Measurements from ENCODE around the gene RIC3.

The RIC3 gene

GRCh38 chr11:8087185-8087584 lies 81.6 kb downstream of the RIC3 start:
- DNase-seq = no peak
- Histone ChIP-seq H4K8ac (ENCODE audit: low read length) (no peak overlapping the region), H3K9ac (ENCODE audit: low read length) (no peak overlapping the region), H2AK5ac (ENCODE audit: low read length, severe bottlenecking) (no peak overlapping the region), H2BK12ac (ENCODE audit: low read length in 2 of 2) (no peak overlapping the region), H2BK120ac (ENCODE audit: low read depth, low read length) (no peak overlapping the region), H3K14ac (ENCODE audit: low read length in 2 of 2) (no peak overlapping the region), H3K27ac (ENCODE audit: low read length, poor library complexity, severe bottlenecking) (no peak overlapping the region), H3K27me3 (ENCODE audit: control insufficient read depth in 1 of 2, insufficient read depth in 1 of 2, low read length in 2 of 2) (peaks cover 0 to 50% of the 10 kb centered on the region in 2 experiments), H3K4me2 (ENCODE audit: low read length, poor library complexity, severe bottlenecking) (no peak overlapping the region), H3K79me1 (replicated peaks; ENCODE audit: low read length, poor library complexity, severe bottlenecking) (no peaks in the 10 kb centered on the region), H3K4me1 (ENCODE audit: control insufficient read depth, insufficient read depth, low read depth, low read length) (peaks cover 1% of the 10 kb centered on the region), H2AFZ (ENCODE audit: low read depth, low read length) (no peak overlapping the region), H3K4ac (ENCODE audit: low read depth in 1 of 2, low read length in 2 of 2) (no peak overlapping the region), H3K36me3 (ENCODE audit: control insufficient read depth in 1 of 2, insufficient read depth in 2 of 2, low read depth in 1 of 2, low read length in 2 of 2) (peaks cover 0 to 5% of the 10 kb centered on the region in 2 experiments), H2BK5ac (ENCODE audit: low read depth, low read length, poor library complexity, severe bottlenecking) (no peak overlapping the region), H3K18ac (ENCODE audit: low read depth in 1 of 2, low read length in 2 of 2) (no peak overlapping the region), H2BK15ac (ENCODE audit: low read depth, poor library complexity, severe bottlenecking) (no peak overlapping the region), H4K91ac (ENCODE audit: low read length) (no peak overlapping the region), H3K23ac (ENCODE audit: low read length in 2 of 2) (no peak overlapping the region), H3K4me3 (ENCODE audit: insufficient read depth in 1 of 2, low read depth in 1 of 2, low read length in 2 of 2) (no peak overlapping the region), H3K9me3 (ENCODE audit: control insufficient read depth, low read length) (no peaks in the 10 kb centered on the region)
- 95% methylated on average over 4 of the region's 4 CpGs for WGBS

- no peak overlapping the region for H3K4me3 ChIP-seq (ENCODE audit: insufficient read depth in 1 of 2, low read depth in 1 of 2, low read length in 2 of 2)
- no peak overlapping the region for H2BK120ac ChIP-seq (ENCODE audit: low read depth, low read length)
- no peak overlapping the region for H3K27ac ChIP-seq (ENCODE audit: low read length, poor library complexity, severe bottlenecking)
- H3K36me3 ChIP-seq (ENCODE audit: control insufficient read depth in 1 of 2, insufficient read depth in 2 of 2, low read depth in 1 of 2, low read length in 2 of 2) = peaks cover 0 to 5% of the 10 kb centered on the region in 2 experiments
- no peak overlapping the region for H2BK15ac ChIP-seq (ENCODE audit: low read depth, poor library complexity, severe bottlenecking)
- H2AFZ ChIP-seq (ENCODE audit: low read depth, low read length) = no peak overlapping the region
- no peaks in the 10 kb centered on the region for H3K9me3 ChIP-seq (ENCODE audit: control insufficient read depth, low read length)
- H3K9ac ChIP-seq (ENCODE audit: low read length) = no peak overlapping the region
- H2BK12ac ChIP-seq (ENCODE audit: low read length in 2 of 2) = no peak overlapping the region
- peaks cover 0 to 56% of the 10 kb centered on the region in 2 experiments for H3K27me3 ChIP-seq (ENCODE audit: control insufficient read depth in 1 of 2, insufficient read depth in 1 of 2, low read length in 2 of 2)
- H3K4me1 ChIP-seq (ENCODE audit: control insufficient read depth, insufficient read depth, low read depth, low read length) = peaks cover 3% of the 10 kb centered on the region
- H4K8ac ChIP-seq (ENCODE audit: low read length) = no peak overlapping the region
- H3K79me1 ChIP-seq (replicated peaks; ENCODE audit: low read length, poor library complexity, severe bottlenecking) = no peaks in the 10 kb centered on the region
- no peak overlapping the region for H3K14ac ChIP-seq (ENCODE audit: low read length in 2 of 2)
- no peak overlapping the region for H3K23ac ChIP-seq (ENCODE audit: low read length in 2 of 2)
- H3K18ac ChIP-seq (ENCODE audit: low read depth in 1 of 2, low read length in 2 of 2) = no peak overlapping the region
- DNase-seq = no peak
- H3K4me2 ChIP-seq (ENCODE audit: low read length, poor library complexity, severe bottlenecking) = no peak overlapping the region
- no peak overlapping the region for H4K91ac ChIP-seq (ENCODE audit: low read length)
- no peak overlapping the region for H2AK5ac ChIP-seq (ENCODE audit: low read length, severe bottlenecking)
- 92% methylated on average over 6 of the region's 7 CpGs for WGBS
- H2BK5ac ChIP-seq (ENCODE audit: low read depth, low read length, poor library complexity, severe bottlenecking) = no peak overlapping the region
- H3K4ac ChIP-seq (ENCODE audit: low read depth in 1 of 2, low read length in 2 of 2) = no peak overlapping the region
Measured at GRCh38 chr11:8086571-8086970, 82.3 kb downstream of the RIC3 start.

- WGBS = 91% methylated on average over 8 of the region's 8 CpGs
Measured at GRCh38 chr11:8086001-8086479, 82.8 kb downstream of the RIC3 start.

GRCh38 chr11:8085011-8085645 lies 83.7 kb downstream of the RIC3 start:
- H2BK15ac ChIP-seq (ENCODE audit: low read depth, poor library complexity, severe bottlenecking) = no peak overlapping the region
- no peak overlapping the region for H4K8ac ChIP-seq (ENCODE audit: low read length)
- no peaks in the 10 kb centered on the region for H3K9me3 ChIP-seq (ENCODE audit: control insufficient read depth, low read length)
- H3K27ac ChIP-seq (ENCODE audit: low read length, poor library complexity, severe bottlenecking) = no peak overlapping the region
- no peaks in the 10 kb centered on the region for H3K36me3 ChIP-seq (ENCODE audit: control insufficient read depth in 1 of 2, insufficient read depth in 2 of 2, low read depth in 1 of 2, low read length in 2 of 2)
- no peak for DNase-seq
- H2BK120ac ChIP-seq (ENCODE audit: low read depth, low read length) = no peak overlapping the region
- no peak overlapping the region for H3K23ac ChIP-seq (ENCODE audit: low read length in 2 of 2)
- H3K18ac ChIP-seq (ENCODE audit: low read depth in 1 of 2, low read length in 2 of 2) = no peak overlapping the region
- peaks cover 12% of the 10 kb centered on the region for H3K4me1 ChIP-seq (ENCODE audit: control insufficient read depth, insufficient read depth, low read depth, low read length)
- peaks cover 0 to 63% of the 10 kb centered on the region in 2 experiments for H3K27me3 ChIP-seq (ENCODE audit: control insufficient read depth in 1 of 2, insufficient read depth in 1 of 2, low read length in 2 of 2)
- no peak overlapping the region for H2AK5ac ChIP-seq (ENCODE audit: low read length, severe bottlenecking)
- no peak overlapping the region for H2BK5ac ChIP-seq (ENCODE audit: low read depth, low read length, poor library complexity, severe bottlenecking)
- H4K91ac ChIP-seq (ENCODE audit: low read length) = no peak overlapping the region
- H2AFZ ChIP-seq (ENCODE audit: low read depth, low read length) = no peak overlapping the region
- no peaks in the 10 kb centered on the region for H3K79me1 ChIP-seq (replicated peaks; ENCODE audit: low read length, poor library complexity, severe bottlenecking)
- H2BK12ac ChIP-seq (ENCODE audit: low read length in 2 of 2) = no peak overlapping the region
- no peak overlapping the region for H3K14ac ChIP-seq (ENCODE audit: low read length in 2 of 2)
- WGBS = 83% methylated on average over 11 of the region's 11 CpGs
- H3K4ac ChIP-seq (ENCODE audit: low read depth in 1 of 2, low read length in 2 of 2) = no peak overlapping the region
- no peak overlapping the region for H3K9ac ChIP-seq (ENCODE audit: low read length)
- H3K4me2 ChIP-seq (ENCODE audit: low read length, poor library complexity, severe bottlenecking) = no peak overlapping the region
- no peak overlapping the region for H3K4me3 ChIP-seq (ENCODE audit: insufficient read depth in 1 of 2, low read depth in 1 of 2, low read length in 2 of 2)

More at GRCh38 chr11:8086001-8086479, 82.8 kb downstream of the RIC3 start:
- H4K91ac ChIP-seq (ENCODE audit: low read length) = no peak overlapping the region
- H2AK5ac ChIP-seq (ENCODE audit: low read length, severe bottlenecking) = no peak overlapping the region
- H2BK15ac ChIP-seq (ENCODE audit: low read depth, poor library complexity, severe bottlenecking) = no peak overlapping the region
- H4K8ac ChIP-seq (ENCODE audit: low read length) = no peak overlapping the region
- no peak overlapping the region for H3K4ac ChIP-seq (ENCODE audit: low read depth in 1 of 2, low read length in 2 of 2)
- H3K4me2 ChIP-seq (ENCODE audit: low read length, poor library complexity, severe bottlenecking) = no peak overlapping the region
- no peak for DNase-seq
- H3K27me3 ChIP-seq (ENCODE audit: control insufficient read depth in 1 of 2, insufficient read depth in 1 of 2, low read length in 2 of 2) = peaks cover 0 to 57% of the 10 kb centered on the region in 2 experiments
- H2BK5ac ChIP-seq (ENCODE audit: low read depth, low read length, poor library complexity, severe bottlenecking) = no peak overlapping the region
- peaks cover 0 to under 1% of the 10 kb centered on the region in 2 experiments for H3K36me3 ChIP-seq (ENCODE audit: control insufficient read depth in 1 of 2, insufficient read depth in 2 of 2, low read depth in 1 of 2, low read length in 2 of 2)
- no peak overlapping the region for H2BK12ac ChIP-seq (ENCODE audit: low read length in 2 of 2)
- no peaks in the 10 kb centered on the region for H3K9me3 ChIP-seq (ENCODE audit: control insufficient read depth, low read length)
- no peaks in the 10 kb centered on the region for H3K79me1 ChIP-seq (replicated peaks; ENCODE audit: low read length, poor library complexity, severe bottlenecking)
- no peak overlapping the region for H3K14ac ChIP-seq (ENCODE audit: low read length in 2 of 2)
- H3K4me1 ChIP-seq (ENCODE audit: control insufficient read depth, insufficient read depth, low read depth, low read length) = peaks cover 8% of the 10 kb centered on the region
- H2BK120ac ChIP-seq (ENCODE audit: low read depth, low read length) = no peak overlapping the region
- H3K9ac ChIP-seq (ENCODE audit: low read length) = no peak overlapping the region
- no peak overlapping the region for H2AFZ ChIP-seq (ENCODE audit: low read depth, low read length)
- H3K27ac ChIP-seq (ENCODE audit: low read length, poor library complexity, severe bottlenecking) = no peak overlapping the region
- no peak overlapping the region for H3K18ac ChIP-seq (ENCODE audit: low read depth in 1 of 2, low read length in 2 of 2)
- no peak overlapping the region for H3K23ac ChIP-seq (ENCODE audit: low read length in 2 of 2)
- no peak overlapping the region for H3K4me3 ChIP-seq (ENCODE audit: insufficient read depth in 1 of 2, low read depth in 1 of 2, low read length in 2 of 2)

Data from mesenchymal stem cell (in vitro differentiated cells and primary cell).